HepG2 (cell line): ENCODE measurements around the gene COPZ2.

Source experiments
- CEBPB ChIP-seq: IDR thresholded peaks from 2 replicates; pipeline ENCODE4 v1.6.1; 2011; ENCODE audit warnings: low read depth, low read length, improper control_type of control experiment, borderline replicate concordance
- EZH2 ChIP-seq: conservative IDR thresholded peaks from 2 replicates; pipeline ENCODE4 v1.6.1; 2012; ENCODE audit warnings: mild to moderate bottlenecking, low read depth, low read length, moderate library complexity
- HDAC6 ChIP-seq: fragments of 200-600 bp; sonication (generic); IDR thresholded peaks from 2 replicates; pipeline ENCODE4 v1.7.0; 2017; ENCODE audit warnings: mild to moderate bottlenecking, antibody characterized with exemption, low read length, low read depth
- MIER3 ChIP-seq: IDR thresholded peaks from 2 replicates; pipeline ENCODE4 v1.6.1; 2016; ENCODE audit warnings: missing compliant biosample characterization, borderline replicate concordance
- RORA ChIP-seq: sonication (generic); formaldehyde crosslinking; IDR thresholded peaks from 2 replicates; pipeline ENCODE4 v1.5.0; 2020; ENCODE audit warnings: mild to moderate bottlenecking, missing genetic modification reagents, moderate library complexity
- TF ChIP-seq, protein P1 (sequence below): sonication (generic); formaldehyde crosslinking; IDR thresholded peaks from 2 replicates; pipeline ENCODE4 v1.5.0; 2020; ENCODE audit warnings: mild to moderate bottlenecking, missing genetic modification reagents, moderate library complexity
- TF ChIP-seq, protein P2 (sequence below): sonication (generic); formaldehyde crosslinking; IDR thresholded peaks from 2 replicates; pipeline ENCODE4 v1.4.0; 2020; ENCODE audit warnings: mild to moderate bottlenecking, missing genetic modification reagents
- TF ChIP-seq, protein P3 (sequence below): sonication (generic); formaldehyde crosslinking; IDR thresholded peaks from one replicate; pipeline ENCODE4 v1.5.1; 2020; ENCODE audit warnings: mild to moderate bottlenecking, missing genetic modification reagents; ENCODE audit errors: not compliant biosample characterization

DNA sequence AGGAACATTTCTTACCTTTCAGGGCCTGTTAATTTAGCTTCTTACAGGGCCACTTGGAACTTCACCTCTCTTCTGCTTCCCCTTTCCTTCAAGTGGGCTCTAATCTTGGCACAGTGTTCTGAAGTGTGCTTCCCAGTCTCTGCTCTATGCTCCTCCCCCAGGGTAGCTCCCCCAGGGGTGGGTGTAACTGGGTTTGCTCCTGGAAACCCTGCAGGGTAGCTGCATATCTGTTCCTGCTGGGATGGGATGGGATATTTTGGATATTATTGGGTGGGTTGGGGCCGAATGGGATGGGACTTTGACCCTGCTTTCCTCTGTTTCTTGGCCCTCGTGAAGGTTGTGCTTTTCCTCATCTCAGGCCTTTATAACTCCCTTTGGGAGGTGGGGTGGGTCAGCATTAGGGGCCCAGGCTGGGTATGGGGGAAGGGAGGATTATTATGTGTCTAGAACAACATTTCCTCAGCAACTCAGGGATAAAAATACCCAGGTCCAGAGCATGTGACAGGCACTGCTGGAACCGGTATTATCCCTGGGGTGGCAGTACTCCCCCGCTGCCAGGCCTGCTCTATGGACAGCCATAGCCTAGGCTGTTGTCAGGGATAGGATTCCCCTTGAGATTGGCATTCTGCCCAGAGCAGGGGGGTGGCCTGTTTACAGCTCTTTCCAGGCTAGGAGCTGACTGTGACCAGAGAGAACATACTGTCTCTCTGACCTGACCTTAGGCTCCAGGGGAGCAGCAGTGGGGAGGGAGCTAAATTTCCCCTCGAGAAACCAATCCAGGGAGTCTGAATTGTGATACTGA is 15.6 kb upstream of the COPZ2 start:
- TF ChIP-seq, protein P1, sequence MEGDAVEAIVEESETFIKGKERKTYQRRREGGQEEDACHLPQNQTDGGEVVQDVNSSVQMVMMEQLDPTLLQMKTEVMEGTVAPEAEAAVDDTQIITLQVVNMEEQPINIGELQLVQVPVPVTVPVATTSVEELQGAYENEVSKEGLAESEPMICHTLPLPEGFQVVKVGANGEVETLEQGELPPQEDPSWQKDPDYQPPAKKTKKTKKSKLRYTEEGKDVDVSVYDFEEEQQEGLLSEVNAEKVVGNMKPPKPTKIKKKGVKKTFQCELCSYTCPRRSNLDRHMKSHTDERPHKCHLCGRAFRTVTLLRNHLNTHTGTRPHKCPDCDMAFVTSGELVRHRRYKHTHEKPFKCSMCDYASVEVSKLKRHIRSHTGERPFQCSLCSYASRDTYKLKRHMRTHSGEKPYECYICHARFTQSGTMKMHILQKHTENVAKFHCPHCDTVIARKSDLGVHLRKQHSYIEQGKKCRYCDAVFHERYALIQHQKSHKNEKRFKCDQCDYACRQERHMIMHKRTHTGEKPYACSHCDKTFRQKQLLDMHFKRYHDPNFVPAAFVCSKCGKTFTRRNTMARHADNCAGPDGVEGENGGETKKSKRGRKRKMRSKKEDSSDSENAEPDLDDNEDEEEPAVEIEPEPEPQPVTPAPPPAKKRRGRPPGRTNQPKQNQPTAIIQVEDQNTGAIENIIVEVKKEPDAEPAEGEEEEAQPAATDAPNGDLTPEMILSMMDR (CRISPR knock-in tag): peak; percentile 37
- TF ChIP-seq RORA (CRISPR knock-in tag) (no peak), CEBPB (no peak), MIER3 (CRISPR knock-in tag) (no peak), HDAC6 (no peak), EZH2 (no peak)
- TF ChIP-seq, protein P2, sequence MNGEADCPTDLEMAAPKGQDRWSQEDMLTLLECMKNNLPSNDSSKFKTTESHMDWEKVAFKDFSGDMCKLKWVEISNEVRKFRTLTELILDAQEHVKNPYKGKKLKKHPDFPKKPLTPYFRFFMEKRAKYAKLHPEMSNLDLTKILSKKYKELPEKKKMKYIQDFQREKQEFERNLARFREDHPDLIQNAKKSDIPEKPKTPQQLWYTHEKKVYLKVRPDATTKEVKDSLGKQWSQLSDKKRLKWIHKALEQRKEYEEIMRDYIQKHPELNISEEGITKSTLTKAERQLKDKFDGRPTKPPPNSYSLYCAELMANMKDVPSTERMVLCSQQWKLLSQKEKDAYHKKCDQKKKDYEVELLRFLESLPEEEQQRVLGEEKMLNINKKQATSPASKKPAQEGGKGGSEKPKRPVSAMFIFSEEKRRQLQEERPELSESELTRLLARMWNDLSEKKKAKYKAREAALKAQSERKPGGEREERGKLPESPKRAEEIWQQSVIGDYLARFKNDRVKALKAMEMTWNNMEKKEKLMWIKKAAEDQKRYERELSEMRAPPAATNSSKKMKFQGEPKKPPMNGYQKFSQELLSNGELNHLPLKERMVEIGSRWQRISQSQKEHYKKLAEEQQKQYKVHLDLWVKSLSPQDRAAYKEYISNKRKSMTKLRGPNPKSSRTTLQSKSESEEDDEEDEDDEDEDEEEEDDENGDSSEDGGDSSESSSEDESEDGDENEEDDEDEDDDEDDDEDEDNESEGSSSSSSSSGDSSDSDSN (CRISPR knock-in tag): no peak
- TF ChIP-seq, protein P3, sequence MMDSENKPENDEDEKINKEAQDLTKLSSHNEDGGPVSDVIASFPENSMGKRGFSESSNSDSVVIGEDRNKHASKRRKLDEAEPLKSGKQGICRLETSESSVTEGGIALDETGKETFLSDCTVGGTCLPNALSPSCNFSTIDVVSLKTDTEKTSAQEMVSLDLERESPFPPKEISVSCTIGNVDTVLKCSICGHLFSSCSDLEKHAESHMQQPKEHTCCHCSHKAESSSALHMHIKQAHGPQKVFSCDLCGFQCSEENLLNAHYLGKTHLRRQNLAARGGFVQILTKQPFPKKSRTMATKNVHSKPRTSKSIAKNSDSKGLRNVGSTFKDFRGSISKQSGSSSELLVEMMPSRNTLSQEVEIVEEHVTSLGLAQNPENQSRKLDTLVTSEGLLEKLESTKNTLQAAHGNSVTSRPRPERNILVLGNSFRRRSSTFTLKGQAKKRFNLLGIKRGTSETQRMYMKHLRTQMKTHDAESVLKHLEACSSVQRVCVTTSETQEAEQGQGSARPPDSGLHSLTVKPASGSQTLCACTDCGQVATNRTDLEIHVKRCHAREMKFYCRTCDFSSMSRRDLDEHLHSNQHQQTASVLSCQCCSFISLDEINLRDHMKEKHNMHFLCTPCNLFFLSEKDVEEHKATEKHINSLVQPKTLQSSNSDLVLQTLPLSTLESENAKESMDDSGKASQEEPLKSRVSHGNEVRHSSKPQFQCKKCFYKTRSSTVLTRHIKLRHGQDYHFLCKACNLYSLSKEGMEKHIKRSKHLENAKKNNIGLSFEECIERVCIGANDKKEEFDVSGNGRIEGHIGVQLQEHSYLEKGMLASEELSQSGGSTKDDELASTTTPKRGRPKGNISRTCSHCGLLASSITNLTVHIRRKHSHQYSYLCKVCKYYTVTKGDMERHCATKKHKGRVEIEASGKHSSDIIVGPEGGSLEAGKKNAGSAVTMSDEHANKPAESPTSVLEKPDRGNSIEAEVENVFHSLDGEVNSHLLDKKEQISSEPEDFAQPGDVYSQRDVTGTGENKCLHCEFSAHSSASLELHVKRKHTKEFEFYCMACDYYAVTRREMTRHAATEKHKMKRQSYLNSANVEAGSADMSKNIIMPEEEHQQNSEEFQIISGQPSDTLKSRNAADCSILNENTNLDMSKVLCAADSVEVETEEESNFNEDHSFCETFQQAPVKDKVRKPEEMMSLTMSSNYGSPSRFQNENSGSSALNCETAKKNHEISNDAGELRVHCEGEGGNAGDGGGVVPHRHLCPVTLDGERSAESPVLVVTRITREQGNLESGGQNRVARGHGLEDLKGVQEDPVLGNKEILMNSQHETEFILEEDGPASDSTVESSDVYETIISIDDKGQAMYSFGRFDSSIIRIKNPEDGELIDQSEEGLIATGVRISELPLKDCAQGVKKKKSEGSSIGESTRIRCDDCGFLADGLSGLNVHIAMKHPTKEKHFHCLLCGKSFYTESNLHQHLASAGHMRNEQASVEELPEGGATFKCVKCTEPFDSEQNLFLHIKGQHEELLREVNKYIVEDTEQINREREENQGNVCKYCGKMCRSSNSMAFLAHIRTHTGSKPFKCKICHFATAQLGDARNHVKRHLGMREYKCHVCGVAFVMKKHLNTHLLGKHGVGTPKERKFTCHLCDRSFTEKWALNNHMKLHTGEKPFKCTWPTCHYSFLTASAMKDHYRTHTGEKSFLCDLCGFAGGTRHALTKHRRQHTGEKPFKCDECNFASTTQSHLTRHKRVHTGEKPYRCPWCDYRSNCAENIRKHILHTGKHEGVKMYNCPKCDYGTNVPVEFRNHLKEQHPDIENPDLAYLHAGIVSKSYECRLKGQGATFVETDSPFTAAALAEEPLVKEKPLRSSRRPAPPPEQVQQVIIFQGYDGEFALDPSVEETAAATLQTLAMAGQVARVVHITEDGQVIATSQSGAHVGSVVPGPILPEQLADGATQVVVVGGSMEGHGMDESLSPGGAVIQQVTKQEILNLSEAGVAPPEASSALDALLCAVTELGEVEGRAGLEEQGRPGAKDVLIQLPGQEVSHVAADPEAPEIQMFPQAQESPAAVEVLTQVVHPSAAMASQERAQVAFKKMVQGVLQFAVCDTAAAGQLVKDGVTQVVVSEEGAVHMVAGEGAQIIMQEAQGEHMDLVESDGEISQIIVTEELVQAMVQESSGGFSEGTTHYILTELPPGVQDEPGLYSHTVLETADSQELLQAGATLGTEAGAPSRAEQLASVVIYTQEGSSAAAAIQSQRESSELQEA (CRISPR knock-in tag): no peak
